H9 (cell line): ENCODE measurements around the gene RBM44. TPM values are rescaled to one million over a fixed set of nuclear protein-coding genes. Genes with fewer than 3 reads are reported as not detected.
"Not testable (repeated sequence)": the region's sequence is repeated elsewhere in the genome, so short reads cannot be mapped to it uniquely, and the experiment has no call there.

Source experiments
- DNase-seq: peaks from one replicate; pipeline ENCODE4 v3.0.0-alpha.2; 2017
- H2AFZ ChIP-seq: one replicate; pipeline ENCODE4 v1.6.1; 2013; ENCODE audit warnings: mild to moderate bottlenecking, low read length, control low read depth, moderate library complexity
- H2AK5ac ChIP-seq: 2 replicates; pipeline ENCODE4 v1.6.1; 2013; ENCODE audit warnings: low read length, control low read depth, mixed read lengths; ENCODE audit not compliant: insufficient read length
- H2BK120ac ChIP-seq: one replicate; pipeline ENCODE4 v1.6.1; 2013; ENCODE audit warnings: low read depth, mild to moderate bottlenecking, low read length, control low read depth, inconsistent platforms; ENCODE audit not compliant: poor library complexity, severe bottlenecking
- H2BK12ac ChIP-seq: 2 replicates; pipeline ENCODE4 v1.6.1; 2013; ENCODE audit warnings: low read length, control low read depth, mixed read lengths, low read depth; ENCODE audit not compliant: insufficient read length
- H2BK15ac ChIP-seq: 2 replicates; pipeline ENCODE4 v1.6.1; 2013; ENCODE audit warnings: low read depth, low read length, control low read depth
- H2BK20ac ChIP-seq: one replicate; pipeline ENCODE4 v1.6.1; 2013; ENCODE audit warnings: low read depth, mild to moderate bottlenecking, low read length, control low read depth, inconsistent platforms; ENCODE audit not compliant: poor library complexity, severe bottlenecking
- H2BK5ac ChIP-seq: 2 replicates; pipeline ENCODE4 v1.6.1; 2013; ENCODE audit warnings: low read length, control low read depth, mixed read lengths; ENCODE audit not compliant: insufficient read length
- H3K14ac ChIP-seq: 2 replicates; pipeline ENCODE4 v1.6.1; 2013; ENCODE audit warnings: low read length, control low read depth; ENCODE audit not compliant: insufficient read depth
- H3K18ac ChIP-seq: 2 replicates; pipeline ENCODE4 v1.6.1; 2013; ENCODE audit warnings: low read depth, mild to moderate bottlenecking, mixed read lengths, low read length, control low read depth; ENCODE audit not compliant: insufficient read length
- H3K23ac ChIP-seq: 2 replicates; pipeline ENCODE4 v1.6.1; 2013; ENCODE audit warnings: low read length, control low read depth, mixed read lengths, low read depth; ENCODE audit not compliant: insufficient read length
- H3K23me2 ChIP-seq: 2 replicates; pipeline ENCODE4 v1.6.1; 2013; ENCODE audit warnings: low read depth, mild to moderate bottlenecking, mixed read lengths, low read length, control low read depth; ENCODE audit not compliant: insufficient read length, poor library complexity, severe bottlenecking
- H3K27ac ChIP-seq: 2 replicates; pipeline ENCODE4 v1.5.1; 2013; ENCODE audit warnings: low read length, control low read depth, mixed read lengths, low read depth; ENCODE audit not compliant: insufficient read length
- H3K27me3 ChIP-seq: 2 replicates; pipeline ENCODE4 v1.6.1; 2013; ENCODE audit warnings: low read length, control low read depth, inconsistent platforms; ENCODE audit not compliant: insufficient read depth
- H3K4ac ChIP-seq: 2 replicates; pipeline ENCODE4 v1.6.1; 2013; ENCODE audit warnings: low read depth, mild to moderate bottlenecking, control low read depth, inconsistent platforms, low read length, moderate library complexity
- H3K4me1 ChIP-seq: 2 replicates; pipeline ENCODE4 v1.6.1; 2013; ENCODE audit warnings: low read length, control low read depth, inconsistent platforms; ENCODE audit not compliant: insufficient read depth
- H3K4me2 ChIP-seq: 2 replicates; pipeline ENCODE4 v1.6.1; 2013; ENCODE audit warnings: low read length, control low read depth, mixed read lengths; ENCODE audit not compliant: insufficient read length, insufficient read depth
- H3K56ac ChIP-seq: 2 replicates; pipeline ENCODE4 v1.6.1; 2013; ENCODE audit warnings: low read depth, mild to moderate bottlenecking, mixed read lengths, low read length, control low read depth; ENCODE audit not compliant: insufficient read length
- H3K79me1 ChIP-seq: 2 replicates; pipeline ENCODE4 v1.6.1; 2013; ENCODE audit warnings: low read depth, mild to moderate bottlenecking, moderate library complexity, low read length, control low read depth, inconsistent platforms; ENCODE audit not compliant: insufficient read depth, poor library complexity, severe bottlenecking
- H3K79me2 ChIP-seq: 2 replicates; pipeline ENCODE4 v1.6.1; 2013; ENCODE audit warnings: low read length, control low read depth, inconsistent platforms; ENCODE audit not compliant: insufficient read depth
- H3K9ac ChIP-seq: 2 replicates; pipeline ENCODE4 v1.6.1; 2013; ENCODE audit warnings: low read length, control low read depth, mixed read lengths; ENCODE audit not compliant: insufficient read length; ENCODE audit errors: extremely low read depth
- H3K9me3 ChIP-seq: one replicate; pipeline ENCODE4 v1.6.1; 2013; ENCODE audit warnings: low read depth, low read length, inconsistent platforms; ENCODE audit not compliant: control insufficient read depth
- H3T11ph ChIP-seq: one replicate; pipeline ENCODE4 v1.6.1; 2013; ENCODE audit warnings: mild to moderate bottlenecking, low read length, control low read depth, inconsistent platforms
- H4K20me1 ChIP-seq: one replicate; pipeline ENCODE4 v1.6.1; 2013; ENCODE audit not compliant: control insufficient read depth, insufficient read length, insufficient read depth
- H4K5ac ChIP-seq: 2 replicates; pipeline ENCODE4 v1.6.1; 2013; ENCODE audit warnings: low read depth, mild to moderate bottlenecking, mixed read lengths, low read length, control low read depth; ENCODE audit not compliant: insufficient read length
- H4K8ac ChIP-seq: replicated peaks from 2 replicates; pipeline ENCODE4 v1.6.1; 2013; ENCODE audit warnings: low read length, control low read depth, mixed read lengths, low read depth; ENCODE audit not compliant: insufficient read length
- H4K91ac ChIP-seq: 2 replicates; pipeline ENCODE4 v1.6.1; 2013; ENCODE audit warnings: low read depth, mild to moderate bottlenecking, moderate library complexity, mixed read lengths, low read length, control low read depth; ENCODE audit not compliant: insufficient read length
- H3K27ac Mint-ChIP-seq, 3 experiments: 2 replicates in 2 of 3; 3 replicates in 1 of 3; pipeline ENCODE4 v1.8.0; 2020 to 2021; ENCODE audit warnings: mixed read lengths in 3 of 3, mild to moderate bottlenecking in 1 of 3, moderate library complexity in 1 of 3
- H3K27me3 Mint-ChIP-seq: 2 replicates; pipeline ENCODE4 v1.8.0; 2021; ENCODE audit warnings: low read depth, mild to moderate bottlenecking, moderate library complexity, mixed read lengths
- H3K36me3 Mint-ChIP-seq, 3 experiments: 2 replicates in 2 of 3; 3 replicates in 1 of 3; pipeline ENCODE4 v1.8.0; 2020 to 2021; ENCODE audit warnings: low read depth in 3 of 3, mixed read lengths in 3 of 3; ENCODE audit not compliant: insufficient read depth in 1 of 3
- H3K4me1 Mint-ChIP-seq, 2 experiments: 2 replicates each; pipeline ENCODE4 v1.8.0; 2020; ENCODE audit warnings: mixed read lengths in 2 of 2
- H3K4me3 Mint-ChIP-seq, 2 experiments: 2 replicates in 1 of 2; 3 replicates in 1 of 2; pipeline ENCODE4 v1.8.0; 2020 to 2021; ENCODE audit warnings: mild to moderate bottlenecking in 2 of 2, mixed read lengths in 2 of 2, moderate library complexity in 1 of 2
- H3K9me3 Mint-ChIP-seq, 2 experiments: 2 replicates in 1 of 2; 3 replicates in 1 of 2; pipeline ENCODE4 v1.8.0; 2020; ENCODE audit warnings: mild to moderate bottlenecking in 2 of 2, mixed read lengths in 2 of 2, moderate library complexity in 1 of 2
- WGBS: extraction: QIAGEN DNeasy Blood & Tissue Kit; methylation state at CpG from one replicate; pipeline ENCODE4 v1.1.7; 2013; ENCODE audit warnings: missing lambda C conversion rate, low lambda C conversion rate, mixed read lengths; ENCODE audit not compliant: insufficient read length; ENCODE audit errors: extremely low coverage; 5-methylcytosine and 5-hydroxymethylcytosine counted together
- total RNA-seq: library from RNA; stranded (reverse); gene quantifications from 2 replicates; pipeline ENCODE4 v1.2.1, GENCODE V29; 2021
- TF ChIP-seq, protein P1 (sequence below): fragments of 200-600 bp; sonication (generic); conservative IDR thresholded peaks from 3 replicates; pipeline ENCODE4 v1.8.0; 2021; ENCODE audit warnings: antibody characterized with exemption, mild to moderate bottlenecking

The RBM44 gene
- total RNA-seq, 1 experiment from 2014 or later, result 0.15 TPM

DNA sequence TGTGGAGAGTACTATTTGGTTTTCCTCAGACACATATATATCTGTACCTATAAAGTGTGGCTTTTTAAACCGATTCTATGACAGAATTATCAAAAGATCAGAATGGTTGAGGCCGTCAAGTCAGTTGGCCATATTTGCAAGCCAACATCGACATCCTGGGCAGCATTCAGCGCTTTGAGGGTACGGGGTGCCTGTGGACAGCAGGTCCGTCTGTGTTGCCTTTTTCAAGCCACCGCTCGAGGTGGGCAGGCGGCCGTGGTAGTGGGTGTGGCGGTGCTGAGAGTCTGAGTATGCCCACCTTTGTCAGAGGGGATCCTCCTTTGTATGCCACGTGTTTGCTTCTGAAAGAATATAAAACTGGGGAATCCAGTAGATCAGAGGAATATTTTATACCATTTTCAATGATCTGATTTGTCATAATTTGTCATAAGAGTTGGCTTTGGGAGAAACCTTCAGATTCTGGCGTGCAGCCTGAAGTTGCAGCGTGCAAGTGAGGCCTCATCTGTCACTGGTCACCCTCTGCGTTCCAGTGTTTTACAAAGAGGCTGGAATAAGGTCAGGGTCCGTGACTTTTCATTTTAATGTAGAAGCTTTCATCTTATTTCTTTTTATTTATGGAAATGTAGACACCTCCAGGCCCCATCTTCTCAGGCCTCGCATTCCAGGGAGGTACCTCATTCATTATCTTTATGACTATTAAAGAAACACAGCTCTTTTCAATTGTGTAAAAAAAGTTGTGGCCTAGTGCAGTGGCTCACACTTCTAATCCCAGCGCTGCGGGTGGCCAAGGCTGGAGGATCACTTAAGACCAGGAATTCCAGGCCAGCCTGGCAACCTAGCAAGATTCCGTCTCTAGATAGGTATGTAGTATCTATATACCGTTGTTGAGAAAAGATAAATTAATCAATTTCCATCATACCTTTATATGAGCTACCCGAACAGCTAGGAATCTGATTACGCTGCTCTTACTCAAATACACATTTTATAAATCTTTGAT lies 37.8 kb upstream of the RBM44 start:
- no CpG with 5 or more reads among the region's 23 CpGs for WGBS
- peaks cover 17 to 58% (median 32%) of the 10 kb centered on the region in 3 experiments; a peak in 6 of 7 replicates for H3K36me3 Mint-ChIP-seq
- Histone ChIP-seq H3T11ph (no peak overlapping the region), H3K27me3 (no peaks in the 10 kb centered on the region), H3K79me2 (no peaks in the 10 kb centered on the region), H3K14ac (no peak overlapping the region), H2BK20ac (no peak overlapping the region), H3K23me2 (no peaks in the 10 kb centered on the region), H3K23ac (no peak overlapping the region), H4K8ac (no peak overlapping the region), H4K5ac (no peak overlapping the region), H3K9me3 (no peaks in the 10 kb centered on the region), H3K9ac (no peak overlapping the region), H3K27ac (no peak overlapping the region), H2AK5ac (no peak overlapping the region), H3K4me1 (no peaks in the 10 kb centered on the region), H3K56ac (no peak overlapping the region), H2BK15ac (no peak overlapping the region), H2BK12ac (no peak overlapping the region), H3K4me2 (no peak overlapping the region), H3K79me1 (no peaks in the 10 kb centered on the region), H2AFZ (no peak overlapping the region), H4K91ac (no peak overlapping the region), H2BK5ac (no peak overlapping the region), H3K4ac (no peak overlapping the region), H2BK120ac (no peak overlapping the region), H3K18ac (no peak overlapping the region), H4K20me1 (no peaks in the 10 kb centered on the region)
- no peaks in the 10 kb centered on the region for H3K27me3 Mint-ChIP-seq
- no peaks in the 10 kb centered on the region for H3K4me1 Mint-ChIP-seq
- DNase-seq, result no peak
- H3K27ac Mint-ChIP-seq, result no peak overlapping the region; a peak in 1 of 7 replicates
- no peak overlapping the region for H3K4me3 Mint-ChIP-seq
- H3K9me3 Mint-ChIP-seq, result no peaks in the 10 kb centered on the region
- TF ChIP-seq, protein P1, sequence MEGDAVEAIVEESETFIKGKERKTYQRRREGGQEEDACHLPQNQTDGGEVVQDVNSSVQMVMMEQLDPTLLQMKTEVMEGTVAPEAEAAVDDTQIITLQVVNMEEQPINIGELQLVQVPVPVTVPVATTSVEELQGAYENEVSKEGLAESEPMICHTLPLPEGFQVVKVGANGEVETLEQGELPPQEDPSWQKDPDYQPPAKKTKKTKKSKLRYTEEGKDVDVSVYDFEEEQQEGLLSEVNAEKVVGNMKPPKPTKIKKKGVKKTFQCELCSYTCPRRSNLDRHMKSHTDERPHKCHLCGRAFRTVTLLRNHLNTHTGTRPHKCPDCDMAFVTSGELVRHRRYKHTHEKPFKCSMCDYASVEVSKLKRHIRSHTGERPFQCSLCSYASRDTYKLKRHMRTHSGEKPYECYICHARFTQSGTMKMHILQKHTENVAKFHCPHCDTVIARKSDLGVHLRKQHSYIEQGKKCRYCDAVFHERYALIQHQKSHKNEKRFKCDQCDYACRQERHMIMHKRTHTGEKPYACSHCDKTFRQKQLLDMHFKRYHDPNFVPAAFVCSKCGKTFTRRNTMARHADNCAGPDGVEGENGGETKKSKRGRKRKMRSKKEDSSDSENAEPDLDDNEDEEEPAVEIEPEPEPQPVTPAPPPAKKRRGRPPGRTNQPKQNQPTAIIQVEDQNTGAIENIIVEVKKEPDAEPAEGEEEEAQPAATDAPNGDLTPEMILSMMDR, result no peak

DNA sequence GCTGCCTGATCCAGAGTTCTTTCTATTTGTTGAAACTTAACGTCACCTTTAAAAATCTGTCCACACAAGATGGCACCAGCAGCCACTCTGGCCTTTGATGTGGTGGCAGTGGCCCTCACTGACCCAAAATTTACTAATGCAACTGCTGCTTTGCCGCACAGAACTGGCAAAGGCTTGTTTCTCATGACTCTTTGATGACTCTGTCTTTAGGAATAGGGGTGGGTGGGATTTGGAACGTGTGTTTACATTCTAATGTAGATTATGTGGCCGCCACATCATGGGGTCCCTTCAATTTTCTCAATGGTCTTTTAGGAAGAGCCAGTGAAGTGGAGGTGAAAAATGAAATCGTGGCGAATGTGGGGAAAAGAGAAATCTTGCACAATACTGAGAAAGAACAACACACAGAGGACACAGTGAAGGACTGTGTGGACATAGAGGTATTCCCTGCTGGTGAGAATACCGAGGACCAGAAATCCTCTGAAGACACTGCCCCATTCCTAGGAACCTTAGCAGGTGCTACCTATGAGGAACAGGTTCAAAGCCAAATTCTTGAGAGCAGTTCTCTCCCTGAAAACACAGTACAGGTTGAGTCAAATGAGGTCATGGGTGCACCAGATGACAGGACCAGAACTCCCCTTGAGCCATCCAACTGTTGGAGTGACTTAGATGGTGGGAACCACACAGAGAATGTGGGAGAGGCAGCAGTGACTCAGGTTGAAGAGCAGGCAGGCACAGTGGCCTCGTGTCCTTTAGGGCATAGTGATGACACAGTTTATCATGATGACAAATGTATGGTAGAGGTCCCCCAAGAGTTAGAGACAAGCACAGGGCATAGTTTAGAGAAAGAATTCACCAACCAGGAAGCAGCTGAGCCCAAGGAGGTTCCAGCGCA lies 36.0 kb upstream of the RBM44 start:
- not testable (repeated sequence) for H3K4me3 Mint-ChIP-seq, H3K9me3 Mint-ChIP-seq, H3K9me3 ChIP-seq, H3K56ac ChIP-seq, H4K91ac ChIP-seq, H3K23ac ChIP-seq, H4K20me1 ChIP-seq, H2BK20ac ChIP-seq, H2BK15ac ChIP-seq, H3K4me2 ChIP-seq, H3K27me3 Mint-ChIP-seq, DNase-seq, H3K27ac Mint-ChIP-seq, H3K9ac ChIP-seq, H4K8ac ChIP-seq, H3K4me1 Mint-ChIP-seq, H3K18ac ChIP-seq, H3K4me1 ChIP-seq, H3K79me1 ChIP-seq, H3K14ac ChIP-seq, H2AFZ ChIP-seq, H2BK12ac ChIP-seq, H3T11ph ChIP-seq, H3K23me2 ChIP-seq, H3K27ac ChIP-seq, H2BK120ac ChIP-seq, H2BK5ac ChIP-seq, H3K4ac ChIP-seq, H3K79me2 ChIP-seq, H2AK5ac ChIP-seq, H4K5ac ChIP-seq, H3K27me3 ChIP-seq
- peaks cover 17 to 47% (median 23%) of the 10 kb centered on the region in 3 experiments; a peak in 6 of 7 replicates for H3K36me3 Mint-ChIP-seq
- WGBS, result no CpG with 5 or more reads among the region's 9 CpGs
